GM23248 (cell line): ENCODE data around the gene RNU2-1. TPM values are rescaled to one million over a fixed set of nuclear protein-coding genes. Genes with fewer than 3 reads are reported as not detected.
"Not testable (repeated sequence)": the region's sequence is repeated elsewhere in the genome, so short reads cannot be mapped to it uniquely, and the experiment has no call there.

ENCODE experiments used
- DNase-seq: peaks from one replicate; pipeline ENCODE4 v3.0.0-alpha.2; 2015
- H2AFZ ChIP-seq: fragments of 200-600 bp; sonication (generic); 2 replicates; pipeline ENCODE4 v1.6.1; 2016; ENCODE audit warnings: antibody characterized with exemption
- H3F3A ChIP-seq: fragments of 200-600 bp; sonication (generic); 2 replicates; pipeline ENCODE4 v1.6.1; 2016; ENCODE audit warnings: mild to moderate bottlenecking, antibody characterized with exemption, mixed run types; ENCODE audit not compliant: insufficient read depth
- H3K27ac ChIP-seq: fragments of 200-600 bp; sonication (generic); 2 replicates; pipeline ENCODE4 v1.5.1; 2016; ENCODE audit warnings: mild to moderate bottlenecking
- H3K27me3 ChIP-seq: fragments of 200-600 bp; sonication (generic); replicated peaks from 2 replicates; pipeline ENCODE4 v1.6.1; 2016; ENCODE audit warnings: mild to moderate bottlenecking; ENCODE audit not compliant: insufficient read depth
- H3K36me3 ChIP-seq: fragments of 200-600 bp; sonication (generic); 2 replicates; pipeline ENCODE4 v1.6.1; 2016; ENCODE audit warnings: low read depth, mild to moderate bottlenecking
- H3K4me1 ChIP-seq: fragments of 200-600 bp; sonication (generic); 2 replicates; pipeline ENCODE4 v1.6.1; 2016; ENCODE audit warnings: mild to moderate bottlenecking; ENCODE audit not compliant: insufficient read depth
- H3K4me2 ChIP-seq: fragments of 200-600 bp; sonication (generic); one replicate; pipeline ENCODE4 v1.6.1; 2016; ENCODE audit warnings: mild to moderate bottlenecking; ENCODE audit not compliant: unreplicated experiment
- H3K4me3 ChIP-seq: fragments of 200-600 bp; sonication (generic); 2 replicates; pipeline ENCODE4 v1.5.1; 2016; ENCODE audit warnings: mild to moderate bottlenecking
- H3K79me2 ChIP-seq: fragments of 200-600 bp; sonication (generic); 2 replicates; pipeline ENCODE4 v1.6.1; 2016; ENCODE audit warnings: mild to moderate bottlenecking; ENCODE audit not compliant: insufficient read depth
- H3K9ac ChIP-seq: fragments of 200-600 bp; sonication (generic); 2 replicates; pipeline ENCODE4 v1.6.1; 2016; ENCODE audit warnings: mild to moderate bottlenecking
- H3K9me2 ChIP-seq: fragments of 200-600 bp; sonication (generic); 2 replicates; pipeline ENCODE4 v1.6.1; 2016; ENCODE audit warnings: mixed run types, mild to moderate bottlenecking, moderate library complexity; ENCODE audit not compliant: insufficient read depth
- H3K9me3 ChIP-seq: fragments of 200-600 bp; sonication (generic); one replicate; pipeline ENCODE4 v1.6.1; 2017; ENCODE audit warnings: low read depth
- H4K20me1 ChIP-seq: fragments of 200-600 bp; sonication (generic); 2 replicates; pipeline ENCODE4 v1.6.0; 2016; ENCODE audit not compliant: insufficient read depth
- WGBS, 2 experiments: methylation state at CpG; one replicate each; pipeline ENCODE4 v1.1.6; 2015 to 2017; ENCODE audit warnings: low lambda C conversion rate in 2 of 2, low coverage in 1 of 2; ENCODE audit errors: missing lambda C conversion rate in 2 of 2; 5-methylcytosine and 5-hydroxymethylcytosine counted together
- in situ Hi-C: fragments of 300-500 bp; cut with MboI; formaldehyde crosslinking; loops from 2 replicates; pipeline ENCODE4 v1.15.0; 2020
- polyA plus RNA-seq: library from polyadenylated mRNA; unstranded; fragments of >200 nt; fragmentation: Nextera tagmentation; extraction: Ambion mirVana; gene quantifications from 2 replicates; pipeline ENCODE4 v1.2.1, GENCODE V29; 2016
- total RNA-seq: library from RNA; depleted of rRNA; stranded (reverse); fragments of >200 nt; shearing (Covaris generic); gene quantifications from 2 replicates; pipeline ENCODE4 v1.2.3, GENCODE V29; 2014; rRNA removed

RNU2-1 gene
- not detected in 2 replicates for total RNA-seq
- 3.7 and 5.0 TPM in 2 replicates for polyA plus RNA-seq

GRCh38 chr17:43233877-43234276 is at the start of gene RNU2-1:
Gene RNU2-1 (minus strand): TSS chr17:43233977.
- H3K27ac ChIP-seq, H3F3A ChIP-seq, H3K79me2 ChIP-seq, H3K4me3 ChIP-seq, DNase-seq, H3K27me3 ChIP-seq, H4K20me1 ChIP-seq, H3K9me3 ChIP-seq, H3K9me2 ChIP-seq, in situ Hi-C loops, H3K4me1 ChIP-seq, H2AFZ ChIP-seq, H3K36me3 ChIP-seq, H3K9ac ChIP-seq, H3K4me2 ChIP-seq: not testable (repeated sequence)
- no CpG with 5 or more reads among the region's 31 CpGs for WGBS, 2 experiments

GRCh38 chr17:43272914-43273313 is 39.1 kb upstream of the RNU2-1 start:
- no CpG with 5 or more reads among the region's 30 CpGs for WGBS, 2 experiments
- H3K4me2 ChIP-seq, H3K4me3 ChIP-seq, in situ Hi-C loops, H3F3A ChIP-seq, H3K9ac ChIP-seq, DNase-seq, H3K9me2 ChIP-seq, H3K79me2 ChIP-seq, H3K9me3 ChIP-seq, H3K4me1 ChIP-seq, H3K27me3 ChIP-seq, H3K27ac ChIP-seq, H4K20me1 ChIP-seq, H3K36me3 ChIP-seq, H2AFZ ChIP-seq: not testable (repeated sequence)

DNA sequence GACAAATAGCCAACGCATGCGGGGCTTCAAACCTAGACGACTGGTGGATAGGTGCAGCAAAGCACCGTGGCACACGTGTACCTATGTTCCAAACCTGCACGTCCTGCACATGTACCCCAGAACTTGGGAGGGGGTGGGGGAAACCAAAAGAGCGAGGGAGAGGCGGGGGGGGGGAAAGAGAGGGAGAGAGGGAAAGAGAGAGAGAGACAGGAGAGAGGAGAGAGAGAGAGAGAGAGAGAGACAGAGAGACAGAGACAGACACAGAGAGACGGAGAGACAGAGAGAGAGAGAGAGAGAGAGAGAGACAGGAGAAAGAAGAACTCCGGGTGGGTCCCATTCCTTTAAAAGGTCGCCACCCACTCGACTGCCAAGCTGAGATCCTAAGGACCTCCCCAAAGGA is 38.7 kb upstream of the RNU2-1 start:
- in situ Hi-C loops, H3K4me1 ChIP-seq: not testable (repeated sequence)
- WGBS, 2 experiments = 0 to 86% methylated on average over 1 to 2 of the region's 12 CpGs

DNA sequence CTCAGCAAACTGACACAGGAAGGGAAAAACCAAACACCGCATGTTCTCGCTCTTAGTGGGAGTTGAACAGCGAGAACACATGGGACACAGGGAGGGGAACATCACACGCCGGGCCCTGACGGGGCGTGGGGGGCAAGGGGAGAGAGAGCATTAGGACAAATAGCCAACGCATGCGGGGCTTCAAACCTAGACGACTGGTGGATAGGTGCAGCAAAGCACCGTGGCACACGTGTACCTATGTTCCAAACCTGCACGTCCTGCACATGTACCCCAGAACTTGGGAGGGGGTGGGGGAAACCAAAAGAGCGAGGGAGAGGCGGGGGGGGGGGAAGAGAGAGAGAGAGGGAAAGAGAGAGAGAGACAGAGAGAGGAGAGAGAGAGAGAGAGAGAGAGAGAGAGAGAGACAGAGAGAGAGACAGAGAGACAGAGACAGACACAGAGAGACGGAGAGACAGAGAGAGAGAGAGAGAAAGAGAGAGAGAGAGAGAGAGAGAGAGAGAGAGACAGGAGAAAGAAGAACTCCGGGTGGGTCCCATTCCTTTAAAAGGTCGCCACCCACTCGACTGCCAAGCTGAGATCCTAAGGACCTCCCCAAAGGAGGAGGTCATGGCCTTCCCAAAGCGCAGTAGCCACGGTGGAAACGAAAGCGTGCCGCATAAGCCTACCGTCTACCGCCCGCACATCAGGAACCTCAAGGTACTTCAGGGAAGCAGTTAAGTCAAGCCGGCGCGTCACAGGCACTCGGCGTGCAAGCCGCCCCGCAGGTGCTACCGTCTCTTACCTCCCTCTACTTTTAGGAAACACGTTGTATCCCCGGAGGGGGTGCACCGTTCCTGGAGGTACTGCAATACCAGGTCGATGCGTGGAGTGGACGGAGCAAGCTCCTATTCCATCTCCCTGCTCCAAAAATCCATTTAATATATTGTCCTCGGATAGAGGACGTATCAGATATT is 37.1 kb upstream of the RNU2-1 start:
- H3K4me2 ChIP-seq, H4K20me1 ChIP-seq, H3K27me3 ChIP-seq, H3F3A ChIP-seq, H3K9me2 ChIP-seq, in situ Hi-C loops, H3K27ac ChIP-seq, H3K4me3 ChIP-seq, H2AFZ ChIP-seq, H3K9ac ChIP-seq, DNase-seq, H3K4me1 ChIP-seq, H3K36me3 ChIP-seq, H3K79me2 ChIP-seq, H3K9me3 ChIP-seq: not testable (repeated sequence)
- WGBS, 2 experiments = no CpG with 5 or more reads among the region's 43 CpGs

More for the DNA sequence above, 38.7 kb upstream of the RNU2-1 start:
- H2AFZ ChIP-seq, DNase-seq, H3K9me3 ChIP-seq, H3K9ac ChIP-seq, H3K4me2 ChIP-seq, H3K79me2 ChIP-seq, H3K27ac ChIP-seq, H3F3A ChIP-seq, H3K4me3 ChIP-seq, H4K20me1 ChIP-seq, H3K27me3 ChIP-seq, H3K36me3 ChIP-seq, H3K9me2 ChIP-seq: not testable (repeated sequence)

DNA sequence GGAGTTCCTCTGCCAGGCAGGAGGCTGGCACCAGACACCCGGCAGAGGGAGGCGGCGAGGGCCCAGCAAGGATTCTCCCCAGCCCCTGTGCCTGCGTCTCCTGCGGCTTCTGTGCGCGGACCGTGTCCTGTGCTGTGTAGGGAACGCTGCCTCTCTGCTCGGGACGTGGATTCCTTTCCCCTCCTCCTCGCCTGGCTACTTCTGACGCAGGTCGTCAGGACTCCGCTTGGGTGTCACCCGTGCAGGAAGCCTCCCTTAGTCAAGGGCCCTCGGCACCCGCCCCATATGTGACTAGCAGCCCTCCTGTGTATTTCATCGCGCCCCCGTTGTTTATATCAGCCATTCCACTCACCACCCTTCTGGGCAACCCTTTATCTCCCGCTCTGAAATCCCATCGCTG is 12.7 kb upstream of the RNU2-1 start:
- in situ Hi-C loops, H3F3A ChIP-seq, H3K4me2 ChIP-seq, H3K79me2 ChIP-seq, DNase-seq, H3K9me2 ChIP-seq, H3K4me1 ChIP-seq, H3K9me3 ChIP-seq, H3K4me3 ChIP-seq, H2AFZ ChIP-seq, H4K20me1 ChIP-seq, H3K36me3 ChIP-seq, H3K9ac ChIP-seq, H3K27me3 ChIP-seq, H3K27ac ChIP-seq: not testable (repeated sequence)
- 6 to 7% methylated on average over 18 to 20 of the region's 23 CpGs for WGBS, 2 experiments

DNA sequence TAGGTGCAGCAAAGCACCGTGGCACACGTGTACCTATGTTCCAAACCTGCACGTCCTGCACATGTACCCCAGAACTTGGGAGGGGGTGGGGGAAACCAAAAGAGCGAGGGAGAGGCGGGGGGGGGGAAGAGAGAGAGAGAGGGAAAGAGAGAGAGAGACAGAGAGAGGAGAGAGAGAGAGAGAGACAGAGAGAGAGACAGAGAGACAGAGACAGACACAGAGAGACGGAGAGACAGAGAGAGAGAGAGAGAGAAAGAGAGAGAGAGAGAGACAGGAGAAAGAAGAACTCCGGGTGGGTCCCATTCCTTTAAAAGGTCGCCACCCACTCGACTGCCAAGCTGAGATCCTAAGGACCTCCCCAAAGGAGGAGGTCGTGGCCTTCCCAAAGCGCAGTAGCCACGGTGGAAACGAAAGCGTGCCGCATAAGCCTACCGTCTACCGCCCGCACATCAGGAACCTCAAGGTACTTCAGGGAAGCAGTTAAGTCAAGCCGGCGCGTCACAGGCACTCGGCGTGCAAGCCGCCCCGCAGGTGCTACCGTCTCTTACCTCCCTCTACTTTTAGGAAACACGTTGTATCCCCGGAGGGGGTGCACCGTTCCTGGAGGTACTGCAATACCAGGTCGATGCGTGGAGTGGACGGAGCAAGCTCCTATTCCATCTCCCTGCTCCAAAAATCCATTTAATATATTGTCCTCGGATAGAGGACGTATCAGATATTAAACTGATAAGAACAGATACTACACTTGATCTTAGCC is 7.0 kb upstream of the RNU2-1 start:
- in situ Hi-C loops, H3K9ac ChIP-seq, H3K4me1 ChIP-seq, H4K20me1 ChIP-seq, H3K9me2 ChIP-seq, H3F3A ChIP-seq, DNase-seq, H3K4me2 ChIP-seq, H3K9me3 ChIP-seq, H3K27me3 ChIP-seq, H3K79me2 ChIP-seq, H3K4me3 ChIP-seq, H2AFZ ChIP-seq, H3K27ac ChIP-seq, H3K36me3 ChIP-seq: not testable (repeated sequence)
- WGBS, 2 experiments = no CpG with 5 or more reads among the region's 34 CpGs

DNA sequence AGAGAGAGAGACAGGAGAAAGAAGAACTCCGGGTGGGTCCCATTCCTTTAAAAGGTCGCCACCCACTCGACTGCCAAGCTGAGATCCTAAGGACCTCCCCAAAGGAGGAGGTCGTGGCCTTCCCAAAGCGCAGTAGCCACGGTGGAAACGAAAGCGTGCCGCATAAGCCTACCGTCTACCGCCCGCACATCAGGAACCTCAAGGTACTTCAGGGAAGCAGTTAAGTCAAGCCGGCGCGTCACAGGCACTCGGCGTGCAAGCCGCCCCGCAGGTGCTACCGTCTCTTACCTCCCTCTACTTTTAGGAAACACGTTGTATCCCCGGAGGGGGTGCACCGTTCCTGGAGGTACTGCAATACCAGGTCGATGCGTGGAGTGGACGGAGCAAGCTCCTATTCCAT is 5.8 kb upstream of the RNU2-1 start:
- H3K9ac ChIP-seq, H3K9me3 ChIP-seq, H3F3A ChIP-seq, H4K20me1 ChIP-seq, H3K36me3 ChIP-seq, H3K4me3 ChIP-seq, DNase-seq, H3K4me2 ChIP-seq, H3K27ac ChIP-seq, H3K4me1 ChIP-seq, H3K79me2 ChIP-seq, H3K27me3 ChIP-seq, H2AFZ ChIP-seq, H3K9me2 ChIP-seq, in situ Hi-C loops: not testable (repeated sequence)
- WGBS, 2 experiments = no CpG with 5 or more reads among the region's 26 CpGs
